A549 treated with CORT108297 at 1 μM for 4 hours (cell line): ENCODE results near the gene ZDHHC17. TPM values are rescaled to one million over a fixed set of nuclear protein-coding genes. Genes with fewer than 3 reads are reported as not detected.

Experiments
- total RNA-seq: library from RNA; stranded (reverse); fragments of 200-300 nt; extraction: Qiagen RNA extraction; gene quantifications from 5 replicates; pipeline ENCODE4 v1.2.3, GENCODE V29; 2022

ZDHHC17 gene, protein sequence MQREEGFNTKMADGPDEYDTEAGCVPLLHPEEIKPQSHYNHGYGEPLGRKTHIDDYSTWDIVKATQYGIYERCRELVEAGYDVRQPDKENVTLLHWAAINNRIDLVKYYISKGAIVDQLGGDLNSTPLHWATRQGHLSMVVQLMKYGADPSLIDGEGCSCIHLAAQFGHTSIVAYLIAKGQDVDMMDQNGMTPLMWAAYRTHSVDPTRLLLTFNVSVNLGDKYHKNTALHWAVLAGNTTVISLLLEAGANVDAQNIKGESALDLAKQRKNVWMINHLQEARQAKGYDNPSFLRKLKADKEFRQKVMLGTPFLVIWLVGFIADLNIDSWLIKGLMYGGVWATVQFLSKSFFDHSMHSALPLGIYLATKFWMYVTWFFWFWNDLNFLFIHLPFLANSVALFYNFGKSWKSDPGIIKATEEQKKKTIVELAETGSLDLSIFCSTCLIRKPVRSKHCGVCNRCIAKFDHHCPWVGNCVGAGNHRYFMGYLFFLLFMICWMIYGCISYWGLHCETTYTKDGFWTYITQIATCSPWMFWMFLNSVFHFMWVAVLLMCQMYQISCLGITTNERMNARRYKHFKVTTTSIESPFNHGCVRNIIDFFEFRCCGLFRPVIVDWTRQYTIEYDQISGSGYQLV
- total RNA-seq, result 9.0 to 16.6 TPM (median 10.4 TPM) in 5 replicates

DNA sequence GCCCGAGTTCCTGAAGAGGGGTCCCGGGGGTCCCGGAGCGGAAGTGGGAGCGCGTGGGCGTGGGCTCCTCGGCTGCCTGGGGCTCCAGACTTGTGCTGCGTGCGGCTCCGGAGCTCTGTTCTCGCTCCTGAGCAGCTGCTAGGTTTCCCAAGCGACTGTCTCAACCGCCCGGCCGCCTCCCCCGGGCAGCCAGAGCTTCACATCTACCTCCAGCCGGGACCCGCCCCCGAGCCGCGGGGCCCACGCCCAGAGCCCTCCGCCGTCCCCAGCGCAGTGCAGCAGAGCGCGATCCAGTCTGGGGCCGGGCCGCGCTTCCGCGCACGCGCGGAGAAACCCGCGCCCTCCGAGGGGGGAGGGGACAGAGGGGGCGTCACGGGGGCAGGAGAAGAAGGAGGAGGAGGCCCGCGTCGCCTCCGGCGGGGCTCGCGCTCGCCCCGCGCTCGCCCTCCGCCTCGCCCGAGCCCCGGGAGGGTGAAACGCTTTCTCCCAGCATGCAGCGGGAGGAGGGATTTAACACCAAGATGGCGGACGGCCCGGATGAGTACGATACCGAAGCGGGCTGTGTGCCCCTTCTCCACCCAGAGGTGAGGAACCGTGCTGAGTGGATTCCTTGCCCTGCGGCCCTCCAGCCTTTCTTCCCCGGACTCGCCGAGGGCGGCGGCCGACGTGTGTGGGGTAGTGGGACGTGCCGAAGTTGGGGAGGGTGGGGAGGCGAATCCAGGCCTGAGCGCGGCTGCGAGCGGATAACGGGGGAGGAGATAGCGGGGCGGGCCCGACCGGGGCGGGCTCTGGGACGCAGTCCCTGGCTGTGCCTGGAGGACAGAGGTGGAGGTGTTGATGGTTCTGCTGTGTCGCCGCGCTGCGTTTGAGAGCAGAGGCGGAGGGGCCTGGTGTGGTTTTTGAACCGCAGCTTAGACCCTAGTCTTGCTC lies at the start of gene ZDHHC17:
ZDHHC17 (plus strand) TSS at position 370 of the 930 bp plus-strand sequence; CDS start at position 492, 122 bp downstream.

DNA sequence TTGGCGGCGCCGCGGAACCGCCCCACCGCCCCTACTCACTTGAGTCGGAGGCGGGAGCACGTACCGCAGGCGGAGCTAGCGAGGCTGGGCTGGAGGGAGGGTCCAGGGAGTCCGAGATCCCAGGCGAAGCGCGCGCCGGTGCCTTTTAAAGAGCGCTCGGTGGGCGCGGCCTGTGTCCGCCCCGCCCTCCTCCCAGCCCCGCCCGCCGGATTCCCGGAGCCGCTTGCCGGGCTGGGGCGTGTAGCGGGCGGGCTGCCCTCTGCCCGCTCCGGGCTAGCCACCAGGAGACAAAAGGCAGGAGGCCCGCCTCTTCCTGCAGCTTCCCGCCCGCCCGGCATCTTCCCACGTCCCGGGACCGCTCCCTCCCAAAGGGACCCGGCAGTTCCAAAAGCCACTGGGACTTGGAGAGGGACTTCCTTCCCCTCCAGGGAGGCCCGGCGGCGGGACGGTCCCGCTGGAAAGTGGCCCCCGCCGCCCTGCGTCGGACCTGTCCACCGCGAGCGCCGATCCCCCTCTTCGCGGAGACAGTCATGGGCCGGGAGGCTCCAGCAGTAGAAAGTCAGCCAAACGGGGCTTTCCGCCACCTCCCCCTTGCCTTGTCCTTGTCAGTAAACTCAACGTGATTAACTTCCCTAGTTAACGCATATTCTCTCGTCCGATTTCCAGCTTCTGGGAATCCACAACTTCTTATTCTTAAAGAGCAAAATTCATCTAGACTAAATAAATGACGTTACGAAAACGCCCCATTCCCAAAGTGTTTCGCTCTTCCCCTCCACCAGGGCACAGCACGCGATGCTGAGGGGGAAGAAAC lies 115.2 kb downstream of the ZDHHC17 start, which contains the start of gene CSRP2:
CSRP2 (minus strand) TSS at position 121 of the 811 bp plus-strand sequence. CDS start 12,759 bp downstream, outside the sequence.

Other genes with a start within 250 kb of the ZDHHC17 start
- gene OSBPL8, start 204.3 kb upstream of the ZDHHC17 start, total RNA-seq, result 9.9 to 22.7 TPM (median 16.5 TPM) in 5 replicates
- gene CSRP2, start 114.9 kb downstream of the ZDHHC17 start, total RNA-seq, result 20.3 to 23.1 TPM (median 20.6 TPM) in 5 replicates